Lung (tissue), 12 donors: ENCODE results near the gene CDC42EP3. TPM values are rescaled to one million over a fixed set of nuclear protein-coding genes. Genes with fewer than 3 reads are reported as not detected.

Experiments
- ATAC-seq: fragments of 200-7000 bp; cut with Tn5 transposase; one replicate; pipeline ENCODE4 v1.9.1; 2020; ENCODE audit warnings: moderate number of reproducible peaks; ENCODE audit not compliant: insufficient read depth, low FRiP score
- DNase-seq, 3 donors: peaks; one replicate each; pipeline ENCODE4 v3.0.0-alpha.2; 2013 to 2017
- H3K27ac ChIP-seq, 2 donors: one replicate each; pipeline ENCODE4 v1.5.1; 2013; ENCODE audit warnings: mild to moderate bottlenecking in 2 of 2, moderate library complexity in 2 of 2, control low read depth in 1 of 2, inconsistent platforms in 1 of 2, low read depth in 1 of 2, low read length in 1 of 2
- H3K27me3 ChIP-seq, 3 donors: one replicate each; pipeline ENCODE4 v1.5.1; 2013; ENCODE audit warnings: low read length in 2 of 3; ENCODE audit not compliant: control insufficient read depth in 3 of 3, insufficient read depth in 3 of 3
- H3K36me3 ChIP-seq, 4 donors: one replicate each; pipeline ENCODE4 v1.5.1; 2013; ENCODE audit warnings: low read length in 4 of 4, mild to moderate bottlenecking in 1 of 4, moderate library complexity in 1 of 4; ENCODE audit not compliant: control insufficient read depth in 4 of 4, insufficient read depth in 4 of 4
- H3K4me1 ChIP-seq, 5 donors: one replicate each; pipeline ENCODE4 v1.5.1; 2013; ENCODE audit warnings: low read length in 5 of 5, mild to moderate bottlenecking in 2 of 5, moderate library complexity in 1 of 5; ENCODE audit not compliant: control insufficient read depth in 5 of 5, insufficient read depth in 5 of 5
- H3K4me3 ChIP-seq: one replicate; pipeline ENCODE4 v1.5.1; 2013; ENCODE audit warnings: mild to moderate bottlenecking, control low read depth, moderate library complexity
- H3K9ac ChIP-seq, 2 donors: one replicate each; pipeline ENCODE4 v1.5.1; 2013; ENCODE audit warnings: low read length in 2 of 2, control low read depth in 1 of 2; ENCODE audit not compliant: insufficient read depth in 1 of 2
- H3K9me3 ChIP-seq, 4 donors: one replicate each; pipeline ENCODE4 v1.5.1; 2013; ENCODE audit warnings: low read length in 3 of 4, mild to moderate bottlenecking in 1 of 4, moderate library complexity in 1 of 4; ENCODE audit not compliant: control insufficient read depth in 4 of 4, insufficient read depth in 3 of 4
- WGBS, 2 donors: extraction: QIAGEN DNeasy Blood & Tissue Kit; methylation state at CpG; one replicate each; pipeline ENCODE4 v1.1.7; 2013; 5-methylcytosine and 5-hydroxymethylcytosine counted together
- polyA plus RNA-seq, 2 donors: library from polyadenylated mRNA; stranded (reverse); fragments of 200-250 nt; gene quantifications; one replicate each; pipeline ENCODE4 v1.2.1, GENCODE V29; 2013
- total RNA-seq, 2 donors: library from RNA; depleted of rRNA in 1 of 2; stranded (reverse); fragments of >200 nt in 1 of 2; gene quantifications; one replicate each; pipeline ENCODE4 v1.2.1, GENCODE V29; 2014 to 2021
- TF ChIP-seq, protein P1 (sequence below): IDR thresholded peaks from 2 replicates; pipeline ENCODE4 v1.5.1; 2012; ENCODE audit warnings: mild to moderate bottlenecking; ENCODE audit errors: control extremely low read depth, extremely low read depth
- donor health status: control.
- donor health status: control.
- donor health status: Bipolar disorder and iron deficiency.
- donor health status: healthy.
- donor health status: DM: yes; HTN: yes; CAD: no.

Gene CDC42EP3
- total and polyA plus RNA-seq, 4 donors, result 22.9 to 59.0 (median 38.0) TPM

DNA sequence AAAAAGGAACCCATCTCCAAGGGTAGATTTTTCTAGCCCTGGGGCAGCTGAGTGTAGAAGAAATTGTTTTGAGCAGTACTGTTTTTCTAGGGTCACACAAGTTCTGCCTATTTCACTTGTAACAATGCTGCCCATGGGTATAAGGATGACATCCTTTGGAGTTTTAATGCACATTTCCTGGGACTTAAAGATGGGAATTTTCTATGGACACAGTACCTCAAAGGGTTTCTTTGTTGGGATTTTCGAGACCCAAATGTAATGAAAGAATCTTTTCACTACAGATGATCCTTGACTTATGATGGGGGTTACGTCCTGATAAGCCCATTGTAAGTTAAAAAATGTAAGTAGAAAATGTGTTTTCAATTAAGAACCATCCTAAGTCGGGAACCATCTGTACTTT lies 31.8 kb downstream of the CDC42EP3 start:
- peaks cover 0 to 11% (median 5%) of the 10 kb centered on the region in 4 donors for H3K36me3 ChIP-seq
- WGBS, 2 donors, result 93 to 98% methylated on average over 3 of the region's 3 CpGs
- H3K4me3 ChIP-seq, result no peak overlapping the region
- H3K9ac ChIP-seq, result no peak overlapping the region
- no peak for DNase-seq
- TF ChIP-seq, protein P1, sequence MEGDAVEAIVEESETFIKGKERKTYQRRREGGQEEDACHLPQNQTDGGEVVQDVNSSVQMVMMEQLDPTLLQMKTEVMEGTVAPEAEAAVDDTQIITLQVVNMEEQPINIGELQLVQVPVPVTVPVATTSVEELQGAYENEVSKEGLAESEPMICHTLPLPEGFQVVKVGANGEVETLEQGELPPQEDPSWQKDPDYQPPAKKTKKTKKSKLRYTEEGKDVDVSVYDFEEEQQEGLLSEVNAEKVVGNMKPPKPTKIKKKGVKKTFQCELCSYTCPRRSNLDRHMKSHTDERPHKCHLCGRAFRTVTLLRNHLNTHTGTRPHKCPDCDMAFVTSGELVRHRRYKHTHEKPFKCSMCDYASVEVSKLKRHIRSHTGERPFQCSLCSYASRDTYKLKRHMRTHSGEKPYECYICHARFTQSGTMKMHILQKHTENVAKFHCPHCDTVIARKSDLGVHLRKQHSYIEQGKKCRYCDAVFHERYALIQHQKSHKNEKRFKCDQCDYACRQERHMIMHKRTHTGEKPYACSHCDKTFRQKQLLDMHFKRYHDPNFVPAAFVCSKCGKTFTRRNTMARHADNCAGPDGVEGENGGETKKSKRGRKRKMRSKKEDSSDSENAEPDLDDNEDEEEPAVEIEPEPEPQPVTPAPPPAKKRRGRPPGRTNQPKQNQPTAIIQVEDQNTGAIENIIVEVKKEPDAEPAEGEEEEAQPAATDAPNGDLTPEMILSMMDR, result no peak
- ATAC-seq, result no peak
- no peaks in the 10 kb centered on the region for H3K27me3 ChIP-seq
- H3K9me3 ChIP-seq, result no peaks in the 10 kb centered on the region
- no peak overlapping the region for H3K27ac ChIP-seq
- H3K4me1 ChIP-seq, result peaks cover 0 to 35% (median 3%) of the 10 kb centered on the region in 5 donors

DNA sequence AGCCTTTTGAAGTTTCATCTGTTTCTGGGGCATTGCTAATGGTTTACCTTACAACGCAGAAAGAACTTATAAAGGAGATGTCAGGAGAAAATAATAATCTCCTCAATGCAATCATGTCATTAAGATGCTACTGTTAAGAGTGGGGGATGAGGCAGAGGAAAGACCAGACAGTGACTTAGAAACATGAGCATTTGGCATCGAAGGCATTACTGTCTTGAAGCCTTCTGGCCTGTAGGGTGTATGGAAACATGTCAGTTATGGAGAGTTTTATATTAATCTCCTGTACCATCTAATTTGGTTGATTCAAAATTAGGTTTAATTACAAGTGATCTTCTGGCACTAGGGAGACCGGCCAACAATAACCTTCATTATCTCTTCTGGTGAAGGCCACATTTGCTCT lies 32.5 kb downstream of the CDC42EP3 start:
- TF ChIP-seq, protein P1, result no peak
- 96 to 99% methylated on average over 3 of the region's 3 CpGs for WGBS, 2 donors

DNA sequence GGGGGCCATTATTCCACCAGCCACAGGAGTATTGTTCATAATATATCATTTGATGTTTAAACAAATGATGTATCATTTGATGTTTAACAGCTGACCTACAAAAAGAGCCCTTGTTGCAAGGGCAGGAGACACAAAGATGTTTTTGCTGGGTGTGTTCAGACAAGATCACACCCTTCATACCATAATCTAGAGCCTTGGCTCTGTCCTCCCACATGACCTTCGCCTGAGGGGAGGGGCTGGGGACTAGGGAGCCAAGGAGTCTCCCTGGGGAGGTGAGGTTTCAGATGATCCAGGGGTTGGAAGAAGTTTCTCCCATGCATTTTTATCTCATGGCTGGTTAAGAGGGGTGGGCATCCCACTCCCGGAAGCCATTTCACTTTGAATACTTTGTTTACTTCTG lies 33.5 kb downstream of the CDC42EP3 start:
- peaks cover 0 to 22% (median 3%) of the 10 kb centered on the region in 5 donors for H3K4me1 ChIP-seq
- TF ChIP-seq, protein P1, result no peak
- H3K27me3 ChIP-seq, result peaks cover 0 to 5% (median 0%) of the 10 kb centered on the region in 3 donors
- DNase-seq (no peak), ATAC-seq (no peak)
- WGBS, 2 donors, result 47 to 89% methylated on average over 2 of the region's 2 CpGs
- H3K9me3 ChIP-seq, result no peaks in the 10 kb centered on the region
- H3K4me3 ChIP-seq, result no peak overlapping the region
- H3K9ac ChIP-seq, result no peak overlapping the region
- peaks cover 0 to 4% (median 2%) of the 10 kb centered on the region in 4 donors for H3K36me3 ChIP-seq
- H3K27ac ChIP-seq, result no peak overlapping the region

More for the DNA sequence above, 32.5 kb downstream of the CDC42EP3 start:
- H3K4me1 ChIP-seq, result peaks cover 0 to 31% (median 3%) of the 10 kb centered on the region in 5 donors
- H3K9ac ChIP-seq, result no peak overlapping the region
- no peak overlapping the region for H3K4me3 ChIP-seq
- H3K9me3 ChIP-seq, result no peaks in the 10 kb centered on the region
- ATAC-seq (no peak), DNase-seq (no peak)
- H3K27me3 ChIP-seq, result no peaks in the 10 kb centered on the region
- peaks cover 0 to 9% (median 5%) of the 10 kb centered on the region in 4 donors for H3K36me3 ChIP-seq
- no peak overlapping the region for H3K27ac ChIP-seq

DNA sequence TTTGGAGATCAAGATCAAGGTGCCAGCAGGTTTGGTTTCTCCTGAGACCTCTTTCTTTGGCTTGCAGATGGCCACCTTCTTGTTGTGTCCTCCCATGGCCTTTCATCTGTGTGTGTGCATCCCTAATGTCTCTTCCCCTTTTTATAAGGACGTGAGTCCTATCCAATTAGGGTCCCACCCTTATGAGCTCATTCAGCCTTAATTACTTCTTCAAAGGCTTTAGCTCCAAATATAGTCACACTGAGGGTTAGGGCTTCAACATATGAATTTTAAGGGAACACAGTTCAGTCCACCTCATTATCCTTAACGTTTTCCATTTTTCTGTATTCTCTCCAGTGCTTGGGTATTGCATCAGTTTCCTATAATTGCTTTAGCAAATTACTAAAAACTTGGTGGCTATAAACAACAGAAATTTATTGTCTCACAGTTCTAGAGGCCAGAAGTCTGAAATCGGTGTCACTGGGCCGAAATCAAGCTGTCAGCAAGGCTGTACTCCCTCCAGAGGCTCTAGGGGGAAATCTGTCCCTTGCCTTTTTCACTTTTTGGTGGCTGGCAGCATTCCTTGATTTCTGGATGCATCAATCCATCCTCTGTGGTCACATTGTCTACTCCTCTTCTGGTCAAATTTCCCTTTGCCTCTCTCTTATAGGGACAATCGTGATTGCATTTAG lies 34.1 kb downstream of the CDC42EP3 start:
- Histone ChIP-seq H3K4me3 (no peak overlapping the region), H3K27me3 (peaks cover 0 to 9% (median 0%) of the 10 kb centered on the region in 3 donors), H3K27ac (no peak overlapping the region), H3K9me3 (no peaks in the 10 kb centered on the region), H3K4me1 (peaks cover 0 to 16% (median 3%) of the 10 kb centered on the region in 5 donors), H3K36me3 (peaks cover 0 to 4% (median 1%) of the 10 kb centered on the region in 4 donors), H3K9ac (no peak overlapping the region)
- WGBS, 2 donors, result 63 to 76% methylated on average over 5 of the region's 5 CpGs
- ATAC-seq (no peak), DNase-seq (peak in 1 of 3 donors; percentile 45)
- TF ChIP-seq, protein P1, result no peak
